Mammary epithelial cell (primary cell): Measurements from ENCODE around the gene MYO7B.

Experiments
- EZH2 ChIP-seq: IDR thresholded peaks from 2 replicates; pipeline ENCODE4 v1.6.1; 2012; ENCODE audit warnings: low read length, inconsistent platforms, borderline replicate concordance
- TF ChIP-seq, protein P1 (sequence below), 2 donors: IDR thresholded peaks in 1 of 2; conservative IDR thresholded peaks in 1 of 2; 2 replicates each; pipeline ENCODE4 v1.5.1; 2011 to 2012; ENCODE audit warnings: inconsistent platforms in 2 of 2, low read length in 2 of 2, mild to moderate bottlenecking in 2 of 2, control low read depth in 1 of 2, low read depth in 1 of 2; ENCODE audit not compliant: insufficient read depth in 1 of 2; ENCODE audit errors: extremely low read depth in 1 of 2

GRCh38 chr2:127485694-127486071 is 49.8 kb upstream of the MYO7B start:
- TF ChIP-seq, protein P1, sequence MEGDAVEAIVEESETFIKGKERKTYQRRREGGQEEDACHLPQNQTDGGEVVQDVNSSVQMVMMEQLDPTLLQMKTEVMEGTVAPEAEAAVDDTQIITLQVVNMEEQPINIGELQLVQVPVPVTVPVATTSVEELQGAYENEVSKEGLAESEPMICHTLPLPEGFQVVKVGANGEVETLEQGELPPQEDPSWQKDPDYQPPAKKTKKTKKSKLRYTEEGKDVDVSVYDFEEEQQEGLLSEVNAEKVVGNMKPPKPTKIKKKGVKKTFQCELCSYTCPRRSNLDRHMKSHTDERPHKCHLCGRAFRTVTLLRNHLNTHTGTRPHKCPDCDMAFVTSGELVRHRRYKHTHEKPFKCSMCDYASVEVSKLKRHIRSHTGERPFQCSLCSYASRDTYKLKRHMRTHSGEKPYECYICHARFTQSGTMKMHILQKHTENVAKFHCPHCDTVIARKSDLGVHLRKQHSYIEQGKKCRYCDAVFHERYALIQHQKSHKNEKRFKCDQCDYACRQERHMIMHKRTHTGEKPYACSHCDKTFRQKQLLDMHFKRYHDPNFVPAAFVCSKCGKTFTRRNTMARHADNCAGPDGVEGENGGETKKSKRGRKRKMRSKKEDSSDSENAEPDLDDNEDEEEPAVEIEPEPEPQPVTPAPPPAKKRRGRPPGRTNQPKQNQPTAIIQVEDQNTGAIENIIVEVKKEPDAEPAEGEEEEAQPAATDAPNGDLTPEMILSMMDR (conservative IDR thresholded peaks at IDR 0.05 in 1 of 2, IDR thresholded peaks at IDR 0.05 in 1 of 2; ENCODE audit: extremely low read depth in 1 of 2, insufficient read depth in 1 of 2, low read depth in 1 of 2, low read length in 2 of 2), result no peak
- no peak for TF ChIP-seq EZH2
